Testis (tissue), 3 donors: ENCODE data around the gene SNX30. TPM values are rescaled to one million over a fixed set of nuclear protein-coding genes. Genes with fewer than 3 reads are reported as not detected.

Experiments
- DNase-seq: peaks from one replicate; pipeline ENCODE4 v3.0.0-alpha.2; 2019
- H3K27ac ChIP-seq, 2 donors: fragments of 200-600 bp; sonication (generic); one replicate each; pipeline ENCODE4 v1.5.1; 2019
- H3K27me3 ChIP-seq: fragments of 200-600 bp; sonication (generic); one replicate; pipeline ENCODE4 v1.5.1; 2019
- H3K36me3 ChIP-seq: fragments of 200-600 bp; sonication (generic); one replicate; pipeline ENCODE4 v1.5.1; 2017; ENCODE audit warnings: low read depth; ENCODE audit errors: missing control alignments
- H3K4me1 ChIP-seq: fragments of 200-600 bp; sonication (generic); one replicate; pipeline ENCODE4 v1.5.1; 2019
- H3K4me3 ChIP-seq, 2 donors: fragments of 200-600 bp; sonication (generic); one replicate each; pipeline ENCODE4 v1.5.1; 2017 to 2019
- H3K9me3 ChIP-seq: fragments of 200-600 bp; sonication (generic); one replicate; pipeline ENCODE4 v1.5.1; 2017
- POLR2A ChIP-seq: fragments of 450-650 bp; IDR thresholded peaks from one replicate; pipeline ENCODE4 v1.6.1; 2017; ENCODE audit warnings: antibody characterized with exemption, mild to moderate bottlenecking, moderate library complexity
- WGBS, 2 donors: methylation state at CpG; one replicate each; pipeline ENCODE4 v1.1.5; 2018; 5-methylcytosine and 5-hydroxymethylcytosine counted together
- intact Hi-C: fragments of 100-400 bp; cut with DNase I; formaldehyde crosslinking; loops from one replicate; pipeline ENCODE4 v1.15.1; 2023; ENCODE audit warnings: low total_unique reads
- polyA plus RNA-seq: library from polyadenylated mRNA; stranded (reverse); fragments of 350-450 nt; fragmentation: Illumina TruSeq; extraction: RNeasy Lipid Tissue Mini Kit (QIAGEN cat#74804); gene quantifications from one replicate; pipeline ENCODE4 v1.2.3, GENCODE V29; 2014; ENCODE audit warnings: low read depth, low replicate concordance; ENCODE audit not compliant: insufficient read depth
- total RNA-seq, 2 donors: library from RNA; depleted of rRNA; stranded (reverse); fragments of >200 nt; gene quantifications; one replicate each; pipeline ENCODE4 v1.2.3, GENCODE V29; 2016
- TF ChIP-seq, protein P1 (sequence below), 3 experiments: fragments of 450-650 bp in 2 of 3; fragments of 200-600 bp in 1 of 3; sonication (generic) in 1 of 3; IDR thresholded peaks; one replicate each; pipeline ENCODE4 v1.5.1; 2016 to 2019; ENCODE audit warnings: antibody characterized with exemption in 3 of 3, mild to moderate bottlenecking in 2 of 3, moderate library complexity in 1 of 3

Gene SNX30
- total and polyA plus RNA-seq, 3 donors from 2014 or later, result 26.3 to 34.2 (median 34.1) TPM

DNA sequence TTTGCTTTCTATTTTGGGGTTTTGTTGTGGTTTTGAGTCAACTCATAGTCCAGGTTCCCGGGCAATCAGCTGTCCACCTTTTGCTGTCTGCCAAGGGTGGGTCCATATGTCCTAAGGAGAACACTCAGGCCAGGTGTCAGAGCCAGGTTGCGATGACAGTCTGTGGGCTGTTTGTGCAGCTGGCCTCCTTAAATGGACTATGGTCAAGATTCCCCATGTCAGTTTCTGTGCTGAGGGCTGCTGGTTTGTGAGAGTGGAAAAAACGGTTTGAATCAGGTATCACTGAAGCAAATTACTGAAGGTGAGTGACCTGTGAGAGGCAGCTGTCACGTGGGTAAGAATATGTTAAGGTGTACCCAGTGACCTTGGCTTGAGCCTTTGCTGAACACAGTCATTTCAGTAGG is 33.0 kb downstream of the SNX30 start:
- intact Hi-C loops, result no loop called here
- no peaks in the 10 kb centered on the region for H3K36me3 ChIP-seq
- H3K4me1 ChIP-seq, result peaks cover 4% of the 10 kb centered on the region
- TF ChIP-seq, protein P1, sequence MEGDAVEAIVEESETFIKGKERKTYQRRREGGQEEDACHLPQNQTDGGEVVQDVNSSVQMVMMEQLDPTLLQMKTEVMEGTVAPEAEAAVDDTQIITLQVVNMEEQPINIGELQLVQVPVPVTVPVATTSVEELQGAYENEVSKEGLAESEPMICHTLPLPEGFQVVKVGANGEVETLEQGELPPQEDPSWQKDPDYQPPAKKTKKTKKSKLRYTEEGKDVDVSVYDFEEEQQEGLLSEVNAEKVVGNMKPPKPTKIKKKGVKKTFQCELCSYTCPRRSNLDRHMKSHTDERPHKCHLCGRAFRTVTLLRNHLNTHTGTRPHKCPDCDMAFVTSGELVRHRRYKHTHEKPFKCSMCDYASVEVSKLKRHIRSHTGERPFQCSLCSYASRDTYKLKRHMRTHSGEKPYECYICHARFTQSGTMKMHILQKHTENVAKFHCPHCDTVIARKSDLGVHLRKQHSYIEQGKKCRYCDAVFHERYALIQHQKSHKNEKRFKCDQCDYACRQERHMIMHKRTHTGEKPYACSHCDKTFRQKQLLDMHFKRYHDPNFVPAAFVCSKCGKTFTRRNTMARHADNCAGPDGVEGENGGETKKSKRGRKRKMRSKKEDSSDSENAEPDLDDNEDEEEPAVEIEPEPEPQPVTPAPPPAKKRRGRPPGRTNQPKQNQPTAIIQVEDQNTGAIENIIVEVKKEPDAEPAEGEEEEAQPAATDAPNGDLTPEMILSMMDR (IDR thresholded peaks at IDR 0.05), result no peak
- TF ChIP-seq POLR2A, result no peak
- WGBS, 2 donors, result 70 to 78% methylated on average over 4 of the region's 4 CpGs
- no peak overlapping the region for H3K4me3 ChIP-seq
- no peaks in the 10 kb centered on the region for H3K9me3 ChIP-seq
- H3K27ac ChIP-seq, result no peak overlapping the region
- no peak for DNase-seq
- no peaks in the 10 kb centered on the region for H3K27me3 ChIP-seq

DNA sequence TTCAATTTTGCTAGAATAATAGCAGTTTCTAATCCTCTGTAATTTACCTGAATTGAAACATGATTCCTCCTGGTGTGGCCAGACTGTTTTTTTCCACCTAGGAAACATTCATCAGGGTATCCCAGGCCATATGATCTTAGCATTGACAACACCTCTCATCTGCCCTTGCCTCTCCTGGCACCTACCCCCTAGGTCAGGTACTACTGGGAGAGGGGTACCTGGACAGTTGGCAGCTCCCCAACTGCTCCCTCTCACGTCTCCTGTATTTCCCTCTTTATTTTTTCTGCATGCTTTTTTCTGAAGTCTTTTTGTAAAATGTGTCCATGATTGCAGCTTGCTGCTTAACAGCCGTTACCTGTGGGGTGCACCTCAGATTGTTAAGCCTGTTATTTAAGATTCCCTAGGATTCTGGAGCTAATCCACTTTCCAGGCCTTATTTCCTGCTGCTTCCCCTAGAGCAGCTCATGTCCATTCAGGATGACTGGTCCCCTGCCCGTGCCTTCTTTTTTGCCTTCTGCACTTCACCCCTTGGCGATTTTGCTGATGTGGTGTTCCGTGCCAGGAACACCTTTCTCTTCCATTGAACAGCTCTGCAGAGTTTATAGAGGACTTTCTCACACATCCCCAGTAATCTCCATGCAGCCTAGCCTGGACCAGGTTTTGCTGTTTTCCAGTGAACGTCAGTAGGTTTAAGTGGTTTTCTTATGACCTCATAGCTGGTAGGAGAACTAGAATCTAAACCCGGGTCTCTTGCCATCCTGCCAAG is 33.6 kb downstream of the SNX30 start:
- peaks cover 4% of the 10 kb centered on the region for H3K4me1 ChIP-seq
- H3K9me3 ChIP-seq, result no peaks in the 10 kb centered on the region
- no peak for TF ChIP-seq POLR2A
- TF ChIP-seq, protein P1 (IDR thresholded peaks at IDR 0.05), result no peak
- WGBS, 2 donors, result 40 to 41% methylated on average over 7 of the region's 7 CpGs
- no peaks in the 10 kb centered on the region for H3K36me3 ChIP-seq
- no peaks in the 10 kb centered on the region for H3K27me3 ChIP-seq
- DNase-seq, result no peak
- no peak overlapping the region for H3K27ac ChIP-seq
- intact Hi-C loops, result no loop called here
- H3K4me3 ChIP-seq, result no peak overlapping the region

DNA sequence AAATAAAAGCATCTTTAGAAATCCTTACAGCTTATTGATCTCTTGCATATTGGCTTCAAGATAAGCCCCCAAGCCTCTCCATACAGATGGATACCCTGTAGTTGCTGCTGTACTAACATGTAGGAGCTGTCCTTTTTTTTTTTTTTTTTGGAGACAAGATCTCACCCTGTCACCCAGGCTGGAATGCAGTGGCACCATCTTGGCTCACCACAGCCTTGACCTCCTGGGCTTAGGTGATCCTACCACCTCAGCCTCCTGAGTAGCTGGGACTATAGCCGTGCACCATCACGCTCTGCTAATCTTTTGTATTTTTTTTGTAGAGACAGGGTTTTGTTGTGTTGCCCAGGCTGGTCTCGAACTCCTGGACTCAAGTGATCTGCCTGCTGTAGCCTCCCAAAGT is 35.4 kb downstream of the SNX30 start:
- TF ChIP-seq POLR2A, result no peak
- TF ChIP-seq, protein P1 (IDR thresholded peaks at IDR 0.05), result no peak
- Histone ChIP-seq H3K27me3 (no peaks in the 10 kb centered on the region), H3K9me3 (no peaks in the 10 kb centered on the region), H3K4me1 (peaks cover 4% of the 10 kb centered on the region), H3K4me3 (no peak overlapping the region), H3K36me3 (no peaks in the 10 kb centered on the region), H3K27ac (no peak overlapping the region)
- intact Hi-C loops, result no loop called here
- no peak for DNase-seq
- 95 to 96% methylated on average over 3 of the region's 3 CpGs for WGBS, 2 donors

DNA sequence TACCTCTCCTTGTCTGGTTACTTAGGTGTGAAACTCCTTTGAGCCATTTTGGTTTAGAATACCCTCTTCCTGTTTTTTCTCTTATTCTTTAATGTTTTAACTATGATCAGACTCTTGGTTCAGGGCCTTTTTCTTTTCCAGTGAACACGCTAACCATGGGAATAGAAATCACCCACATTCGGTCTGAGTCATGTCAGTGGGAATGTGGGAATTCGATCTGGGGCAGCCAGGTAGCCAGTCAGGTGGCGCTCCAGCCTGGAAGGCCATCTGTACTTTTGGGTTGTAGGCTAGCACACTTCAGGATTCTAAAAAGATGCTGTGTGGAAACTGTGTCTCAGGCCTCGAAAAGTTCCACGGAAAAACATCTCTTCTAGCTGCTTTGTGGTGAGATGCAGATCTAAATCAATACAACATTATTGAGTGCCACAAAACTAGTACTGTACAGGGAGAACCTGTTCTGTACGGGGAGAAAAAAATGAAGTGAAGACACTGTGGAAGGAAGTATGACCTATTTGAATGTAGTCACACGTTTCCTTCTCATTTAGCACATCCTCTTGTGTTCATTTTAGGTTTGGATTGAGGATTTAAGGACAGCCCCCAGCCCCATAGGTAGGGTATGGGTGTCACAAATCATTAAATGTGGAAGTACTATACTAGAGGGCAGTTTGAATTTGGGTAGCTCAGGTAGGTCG is 36.4 kb downstream of the SNX30 start:
- intact Hi-C loops, result no loop called here
- 78 to 82% methylated on average over 9 of the region's 9 CpGs for WGBS, 2 donors

More for the DNA sequence above, 36.4 kb downstream of the SNX30 start:
- no peak for DNase-seq
- H3K27ac ChIP-seq, result no peak overlapping the region
- H3K36me3 ChIP-seq, result no peaks in the 10 kb centered on the region
- no peaks in the 10 kb centered on the region for H3K9me3 ChIP-seq
- no peaks in the 10 kb centered on the region for H3K27me3 ChIP-seq
- TF ChIP-seq POLR2A, result no peak
- TF ChIP-seq, protein P1 (IDR thresholded peaks at IDR 0.05), result no peak
- peaks cover 4% of the 10 kb centered on the region for H3K4me1 ChIP-seq
- H3K4me3 ChIP-seq, result no peak overlapping the region
